GM21447 (cell line): ENCODE measurements around the gene ME2.
A peak's percentile ranks its signal among the peaks of the same experiment; 100 is the strongest.
"Not testable (repeated sequence)": the region's sequence is repeated elsewhere in the genome, so short reads cannot be mapped to it uniquely, and the experiment has no call there.

ENCODE experiments used
- ATAC-seq: cut with Tn5 transposase; IDR thresholded peaks from one replicate; pipeline ENCODE4 v1.9.1; 2021; ENCODE audit not compliant: unreplicated experiment

Gene ME2

DNA sequence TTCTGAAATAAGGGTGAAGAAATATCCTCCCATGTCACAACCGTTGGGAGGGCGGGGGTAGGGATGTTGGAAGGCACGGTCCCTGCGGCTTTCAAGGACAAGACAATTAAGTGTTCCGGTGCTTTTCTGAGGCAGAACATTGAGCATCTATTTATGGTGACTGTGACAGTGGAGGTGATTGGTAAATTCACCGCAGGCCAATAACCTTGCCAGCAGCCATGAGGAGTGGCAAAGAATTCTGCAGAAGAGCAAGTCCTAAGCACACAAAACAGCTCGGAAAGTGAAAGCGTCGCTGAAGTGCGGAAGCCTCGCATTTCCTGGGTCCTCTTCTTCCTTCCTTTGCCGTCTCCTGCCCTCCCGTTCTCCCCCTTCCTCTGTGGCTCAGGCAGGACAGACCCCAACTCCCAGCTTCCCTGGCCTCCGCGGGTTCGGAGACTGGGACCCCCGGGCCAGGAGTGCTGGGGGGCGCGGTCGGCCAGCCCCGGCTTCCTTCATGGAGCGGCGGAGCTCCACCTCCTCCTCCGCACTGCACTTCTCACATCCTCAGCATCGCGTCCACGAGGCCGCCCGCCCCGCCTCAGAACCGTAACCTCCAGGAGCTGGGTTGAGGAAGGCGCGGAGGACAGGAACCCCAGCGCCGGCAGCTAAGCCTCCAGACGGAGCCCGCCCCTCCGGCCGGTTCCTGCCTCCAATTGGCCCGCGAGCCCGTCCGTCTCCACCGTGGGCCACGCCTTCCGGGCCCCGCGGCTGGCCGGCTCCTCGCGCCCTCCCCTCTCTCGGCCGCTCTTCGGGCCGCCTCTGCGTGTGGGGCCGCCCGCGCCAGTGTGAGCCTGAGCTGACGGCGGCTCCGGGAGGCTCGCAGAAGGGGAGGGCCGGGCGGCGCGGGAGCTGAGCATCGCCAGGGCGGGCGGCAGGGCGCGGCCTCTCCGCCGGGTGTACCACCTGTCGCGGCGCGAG is at the start of gene ME2:
Gene ME2, plus strand, starts transcription at position 774 of the 957 bp plus-strand sequence. CDS start 16,703 bp downstream, outside the sequence.
- ATAC-seq: peak; percentile 93

- no peak for ATAC-seq
These were observed 49.3 kb upstream of the ME2 start for GRCh38 chr18:50829644-50830043.

GRCh38 chr18:50830544-50830943 is 48.4 kb upstream of the ME2 start:
- peak; percentile 54 for ATAC-seq

DNA sequence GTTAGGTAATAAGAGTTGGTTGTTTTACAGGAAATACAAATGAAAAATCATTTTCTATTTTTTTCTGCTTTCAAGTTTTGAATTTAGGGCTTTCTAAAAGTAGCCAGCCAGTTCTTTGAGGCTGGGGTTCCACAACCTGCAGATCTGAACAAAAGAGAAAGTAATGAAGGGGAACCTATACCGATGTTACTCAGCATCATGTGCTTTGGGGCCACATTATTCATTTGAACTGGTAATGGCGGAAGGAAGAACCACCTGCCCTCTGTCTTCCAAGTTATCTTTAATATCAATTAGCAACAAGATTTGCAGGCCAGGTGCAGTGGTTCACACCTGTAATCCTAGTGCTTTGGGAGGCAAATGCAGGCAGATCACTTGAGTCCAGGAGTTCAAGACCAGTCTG is 46.2 kb upstream of the ME2 start:
- no peak for ATAC-seq

- ATAC-seq: not testable (repeated sequence)
These were observed 45.4 kb upstream of the ME2 start for GRCh38 chr18:50833496-50833895.

DNA sequence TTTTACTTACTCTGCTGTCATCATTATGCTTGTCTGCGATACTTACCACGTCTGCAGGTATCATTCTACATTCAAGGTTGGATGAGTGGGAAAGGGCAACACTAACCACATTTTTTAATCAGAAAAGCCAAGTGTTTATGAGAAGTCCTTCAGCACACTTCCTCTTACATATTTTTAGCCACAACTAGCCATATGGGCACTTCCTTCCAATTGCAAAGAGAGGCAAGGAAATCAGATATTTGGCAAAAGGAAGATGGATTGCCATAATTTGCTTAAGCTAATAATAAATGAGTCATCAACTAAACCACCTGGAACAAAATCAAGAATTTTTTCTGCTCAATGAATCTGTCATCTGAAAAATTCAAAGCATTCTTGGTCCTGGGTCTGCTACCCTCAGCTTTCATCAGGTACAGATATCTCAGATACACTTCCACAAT is 42.4 kb upstream of the ME2 start:
- no peak for ATAC-seq

DNA sequence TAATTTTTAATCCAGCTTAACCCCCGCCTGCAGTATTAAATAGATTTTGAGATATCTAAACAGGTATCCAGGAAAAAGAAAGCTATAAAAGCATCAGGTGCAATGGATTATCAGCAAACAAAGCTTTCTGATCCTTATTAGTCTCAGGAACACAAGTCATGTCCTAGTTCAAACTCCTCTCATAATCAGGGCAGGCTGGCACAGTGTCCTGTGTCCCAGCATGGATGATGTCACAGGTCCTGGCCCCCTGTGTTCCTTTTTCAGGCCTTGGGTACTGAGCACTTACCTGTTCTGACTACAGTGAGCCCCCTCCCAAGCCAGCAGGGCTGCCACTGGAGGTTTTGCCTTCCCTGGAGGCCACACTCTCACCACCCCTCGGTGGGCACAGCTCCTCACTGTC is 39.6 kb upstream of the ME2 start:
- ATAC-seq: no peak

GRCh38 chr18:50839996-50840395 is 38.9 kb upstream of the ME2 start:
- no peak for ATAC-seq

DNA sequence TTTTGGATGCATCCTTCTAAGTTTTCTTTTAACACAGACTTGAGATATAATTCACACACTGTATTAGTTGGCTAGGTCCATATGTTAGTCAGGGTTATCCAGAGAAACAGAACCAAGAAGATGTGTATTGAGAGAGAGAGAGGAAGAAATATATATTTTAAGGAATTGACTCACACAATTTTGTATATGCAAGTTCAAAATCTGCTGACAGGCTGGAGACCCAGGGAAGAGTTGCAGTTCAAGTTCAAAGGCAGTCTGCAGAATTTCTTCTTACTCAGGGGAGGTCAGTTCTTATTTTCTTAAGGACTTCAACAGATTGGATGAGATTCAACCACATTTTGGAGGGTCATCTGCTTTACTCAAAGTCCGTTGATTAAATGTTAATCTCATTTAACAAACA is 36.1 kb upstream of the ME2 start:
- ATAC-seq: no peak

GRCh38 chr18:50844554-50844953 is 34.4 kb upstream of the ME2 start:
- ATAC-seq: no peak

DNA sequence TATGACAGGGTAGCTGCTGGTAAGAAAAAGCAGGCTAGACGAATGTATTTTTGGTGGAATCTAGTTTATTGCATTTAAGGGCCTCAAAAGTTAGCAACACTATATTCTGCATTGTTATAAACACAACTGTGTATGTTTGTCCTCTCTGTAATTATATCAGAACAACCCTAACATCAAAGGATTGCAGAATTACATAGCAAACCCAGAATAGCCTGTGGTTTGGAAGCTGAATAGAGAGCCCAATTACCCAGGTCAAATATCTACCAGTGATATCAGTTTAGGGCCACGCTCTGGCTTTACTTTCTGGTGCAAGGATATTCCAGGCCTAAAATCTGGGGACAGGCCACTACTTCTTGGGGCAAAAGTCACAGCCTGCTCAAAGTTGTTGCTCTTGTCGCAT is 34.0 kb upstream of the ME2 start:
- ATAC-seq: no peak

GRCh38 chr18:50847192-50847591 is 31.7 kb upstream of the ME2 start:
- no peak for ATAC-seq

DNA sequence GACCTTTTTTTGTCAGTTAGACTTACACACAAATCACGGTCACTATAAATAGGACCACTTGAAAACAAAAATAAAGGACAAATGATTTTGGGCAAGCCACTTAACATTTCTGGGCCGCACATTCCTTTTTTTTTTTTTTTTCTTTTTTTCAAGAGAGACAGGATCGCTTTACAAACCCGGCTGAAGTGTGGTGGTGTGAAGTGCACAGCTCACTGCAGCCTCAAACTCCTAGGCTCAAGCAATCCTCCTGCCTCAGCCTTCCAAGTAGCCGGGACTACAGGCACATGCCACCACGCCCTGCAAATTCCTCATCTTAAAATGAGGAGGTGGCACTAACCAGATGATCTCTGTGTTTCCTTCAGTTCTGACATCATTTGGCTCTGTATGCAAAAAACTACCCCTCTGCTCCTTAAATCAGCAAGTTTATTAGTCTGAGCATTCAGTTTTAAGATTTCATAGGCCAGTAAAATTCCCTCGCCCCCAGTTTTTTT is 30.8 kb upstream of the ME2 start:
- ATAC-seq: no peak

DNA sequence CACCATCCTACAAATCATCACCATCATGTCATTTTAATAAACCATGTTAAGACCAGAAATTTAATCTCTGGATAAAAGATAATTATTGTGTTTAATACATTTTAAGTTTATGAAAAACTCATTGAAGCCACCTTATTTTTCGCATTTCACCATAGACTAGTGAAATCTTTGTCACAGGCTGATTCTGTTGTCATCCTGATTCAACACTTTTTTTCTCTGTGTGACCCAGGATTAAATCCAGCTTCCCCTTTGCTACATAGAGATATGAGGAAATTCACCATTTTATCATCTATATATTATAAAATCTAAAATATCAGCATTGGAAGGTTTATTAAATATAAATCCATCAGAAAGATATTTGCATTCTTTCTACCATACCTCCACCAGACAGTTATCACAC is 29.9 kb upstream of the ME2 start:
- ATAC-seq: no peak

GRCh38 chr18:50849419-50849821 is 29.5 kb upstream of the ME2 start:
- ATAC-seq: no peak

DNA sequence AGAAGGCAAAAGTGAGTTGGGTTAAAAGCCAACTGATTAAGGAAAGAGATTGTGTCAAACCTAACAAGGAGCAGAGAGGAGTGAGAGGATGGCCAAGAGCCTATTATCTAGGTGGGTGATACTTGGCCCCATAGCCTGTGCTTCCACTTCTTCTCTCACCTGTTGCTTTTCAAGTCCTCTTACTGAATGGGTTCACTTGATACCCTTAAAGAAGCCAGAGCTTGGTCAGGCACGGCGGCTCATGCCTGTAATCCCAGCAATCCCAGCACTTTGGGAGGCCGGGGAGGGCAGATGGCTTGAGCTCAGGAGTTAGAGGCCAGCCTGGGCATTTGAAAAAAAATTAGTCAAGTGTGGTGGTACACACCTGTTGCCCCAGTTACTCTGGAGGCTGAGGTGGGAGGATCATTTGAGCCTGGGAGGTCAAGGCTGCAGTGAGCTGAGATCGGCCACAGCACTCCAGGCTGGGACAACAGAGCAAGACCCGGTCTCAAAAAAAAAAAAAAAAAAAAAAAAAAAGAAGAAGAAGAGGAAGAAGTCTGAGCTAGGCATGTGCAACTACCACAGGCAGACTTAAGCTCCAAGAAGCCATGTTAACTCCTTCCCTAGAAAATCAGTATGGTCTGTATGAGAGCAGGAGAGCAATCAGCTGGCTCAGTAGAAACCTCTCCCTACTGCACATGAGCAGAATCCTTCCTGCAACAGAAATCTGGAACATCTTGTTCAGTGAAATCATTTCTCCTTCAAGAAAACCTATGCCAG is 28.4 kb upstream of the ME2 start:
- no peak for ATAC-seq

GRCh38 chr18:50853863-50854271 is 25.1 kb upstream of the ME2 start:
- no peak for ATAC-seq

- no peak for ATAC-seq
These were observed 22.8 kb upstream of the ME2 start for GRCh38 chr18:50855976-50856757.

- not testable (repeated sequence) for ATAC-seq
These were observed 21.8 kb upstream of the ME2 start for GRCh38 chr18:50857166-50857565.

GRCh38 chr18:50857694-50858093 is 21.2 kb upstream of the ME2 start:
- no peak for ATAC-seq
